Measurements from ENCODE around the gene IRF8.
"Not testable (repeated sequence)": the region's sequence is repeated elsewhere in the genome, so short reads cannot be mapped to it uniquely, and the experiment has no call there.

IRF8 gene

DNA sequence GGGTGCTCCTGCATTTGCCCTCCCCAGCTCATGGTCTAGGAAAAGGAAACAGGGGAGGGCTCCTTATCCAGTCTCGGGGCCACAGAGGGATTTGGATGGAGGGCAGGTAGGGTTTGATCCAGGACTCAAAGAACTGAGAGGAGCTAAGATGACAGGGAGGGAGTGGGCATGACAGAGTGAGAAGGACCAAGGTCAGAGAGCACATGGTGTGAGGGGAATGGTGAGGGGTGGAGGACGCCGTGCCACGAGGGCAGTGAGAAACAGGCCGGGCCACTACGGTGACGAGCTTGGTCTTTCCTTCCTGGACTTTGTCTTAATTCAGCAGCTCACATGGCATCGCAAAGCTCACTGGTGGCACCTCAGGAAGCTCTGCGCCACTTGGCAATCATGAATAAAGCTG lies 35.2 kb downstream of the IRF8 start:
- DNase-seq (ENCODE audit: low spot score) = no peak

DNA sequence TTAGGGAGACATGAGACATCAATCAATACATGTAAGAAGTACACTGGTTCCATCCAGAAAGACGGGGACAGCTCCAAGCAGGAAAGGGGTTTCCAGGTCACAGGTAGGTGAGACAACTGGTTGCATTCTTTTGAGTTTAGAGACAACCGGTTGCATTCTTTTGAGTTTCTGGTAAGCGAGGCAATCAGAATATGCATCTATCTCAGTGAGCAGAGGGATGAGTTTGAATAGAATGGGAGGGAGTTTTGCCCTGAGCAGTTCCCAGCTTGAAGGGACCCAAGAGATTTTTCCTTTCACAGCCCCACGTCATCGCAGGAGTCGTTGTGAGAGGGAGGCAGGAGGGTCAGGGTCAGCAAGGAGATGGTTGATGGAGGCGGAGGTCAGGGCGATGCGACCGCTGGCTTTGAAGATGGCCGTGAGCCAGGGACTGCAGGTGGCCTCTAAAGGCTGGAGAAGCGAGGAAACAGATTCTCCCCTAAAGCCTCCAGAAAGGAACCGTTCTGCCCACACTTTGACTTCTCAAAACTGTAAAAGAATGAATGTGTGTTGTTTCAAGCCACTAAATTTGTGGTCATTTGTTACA lies 36.5 kb downstream of the IRF8 start:
- DNase-seq (ENCODE audit: low spot score) = no peak

DNA sequence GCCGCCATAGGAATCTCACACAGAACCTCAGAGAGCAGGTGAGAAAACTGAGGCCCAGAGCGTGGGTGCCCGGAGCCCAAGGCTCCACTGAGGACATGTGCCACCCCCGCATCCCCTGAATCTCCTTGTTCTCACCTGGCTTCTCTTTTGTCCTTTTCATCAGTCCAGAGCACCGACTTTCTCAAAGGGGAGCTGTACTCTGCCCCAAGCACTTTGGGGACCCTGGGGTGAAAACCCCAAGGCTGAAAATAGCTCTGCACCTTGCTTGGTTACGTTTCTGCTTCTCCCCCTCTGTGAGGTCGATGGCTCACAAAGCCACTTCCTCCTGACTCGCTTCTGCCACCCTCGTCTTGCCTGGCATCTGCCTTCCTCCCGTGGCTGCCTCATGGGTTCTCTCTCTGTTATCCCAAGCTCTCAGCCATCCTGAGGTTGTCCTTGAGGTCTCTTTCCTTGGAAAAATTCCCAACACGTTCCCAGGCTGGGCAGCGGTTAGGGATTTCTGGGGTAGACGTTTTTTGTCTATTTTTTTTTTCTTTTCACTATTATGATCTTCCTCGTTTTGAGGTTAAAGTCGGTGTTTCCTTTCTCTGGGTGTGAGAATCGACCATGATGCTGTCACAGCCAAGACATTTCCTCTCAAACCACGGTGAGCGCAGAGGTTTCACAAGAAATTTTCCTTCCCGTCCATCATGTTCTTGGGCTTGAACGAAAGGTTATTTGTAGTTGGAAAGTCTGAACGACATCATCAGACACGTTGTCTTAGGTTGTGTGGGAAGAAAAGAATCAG lies 37.2 kb downstream of the IRF8 start:
- DNase-seq (ENCODE audit: low spot score) = no peak

DNA sequence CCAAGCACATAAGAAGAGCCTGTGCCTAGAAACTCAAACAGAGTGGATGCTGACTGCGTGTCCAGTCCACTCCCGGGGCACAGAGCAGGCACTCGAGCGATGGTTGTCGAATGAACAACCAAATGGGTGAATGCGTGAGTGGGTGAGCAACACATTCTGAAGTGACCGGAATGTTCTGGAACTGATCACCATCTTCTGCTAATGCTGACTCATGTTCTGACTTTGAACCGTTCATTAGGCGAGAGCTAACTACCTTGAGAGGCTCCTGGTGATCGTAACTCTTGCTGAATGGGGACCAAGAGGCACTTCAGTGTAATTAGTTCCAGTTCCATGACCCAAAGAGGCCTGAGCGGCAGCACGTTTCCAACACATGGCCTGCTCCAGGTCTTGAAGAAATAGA lies 37.9 kb downstream of the IRF8 start:
- DNase-seq (ENCODE audit: low spot score) = no peak

DNA sequence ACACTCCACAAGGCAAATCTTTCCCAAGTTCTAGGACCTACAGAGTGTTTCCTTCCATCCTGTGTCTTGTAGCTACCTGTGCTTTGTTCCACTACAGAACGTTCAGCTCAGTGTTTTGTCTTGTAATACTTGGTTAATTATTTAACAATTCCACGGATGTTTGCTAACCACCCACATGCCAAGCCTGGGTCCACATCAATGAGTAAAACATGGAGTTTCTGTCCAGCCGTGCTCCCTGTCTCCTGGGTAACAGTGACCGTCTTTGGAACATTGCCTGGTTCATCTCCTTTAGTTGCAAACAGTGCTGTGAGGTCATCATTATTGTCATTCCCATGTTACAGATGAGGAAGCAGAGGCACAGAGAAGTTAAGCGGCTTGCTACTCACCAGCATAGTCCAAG lies 41.3 kb downstream of the IRF8 start:
- DNase-seq (ENCODE audit: low spot score) = no peak

DNA sequence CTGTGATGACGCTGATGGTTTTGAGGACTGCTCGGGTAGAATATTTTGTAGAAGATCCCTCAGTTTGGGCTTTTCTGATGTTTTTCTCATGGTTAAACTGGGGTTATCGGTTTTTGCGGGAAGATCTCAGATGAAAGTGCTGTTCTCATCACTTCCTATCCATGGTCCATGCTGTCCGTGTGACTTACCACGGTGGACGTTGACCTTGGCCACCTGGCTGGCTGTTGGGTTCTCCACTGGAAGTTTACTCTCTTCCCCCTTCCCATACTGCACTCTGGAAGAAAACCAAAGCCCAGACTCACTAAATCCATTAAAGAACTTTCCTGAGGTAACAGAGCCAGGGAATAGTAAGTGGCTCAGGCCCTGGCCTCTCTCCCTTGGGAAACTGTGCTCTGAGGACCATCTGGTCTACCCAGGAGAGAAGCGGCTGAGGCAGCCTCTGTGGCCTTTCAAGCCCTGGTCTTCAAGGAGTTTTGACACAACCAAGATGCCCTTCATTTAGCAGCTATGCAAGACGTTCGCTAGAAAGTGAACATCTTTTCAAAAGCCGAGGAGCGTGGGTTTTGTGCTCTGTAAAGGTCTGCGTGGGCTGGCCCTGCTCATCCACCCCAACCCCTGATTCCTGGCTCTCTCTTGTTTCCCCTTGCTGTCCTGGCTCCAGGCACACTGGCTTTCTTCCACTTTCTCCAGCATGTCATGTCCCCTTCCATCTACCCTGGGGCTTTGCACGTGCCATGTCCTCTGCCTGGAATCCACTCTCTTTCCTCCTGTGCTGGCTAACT lies 43.1 kb downstream of the IRF8 start:
- DNase-seq (ENCODE audit: low spot score) = no peak

DNA sequence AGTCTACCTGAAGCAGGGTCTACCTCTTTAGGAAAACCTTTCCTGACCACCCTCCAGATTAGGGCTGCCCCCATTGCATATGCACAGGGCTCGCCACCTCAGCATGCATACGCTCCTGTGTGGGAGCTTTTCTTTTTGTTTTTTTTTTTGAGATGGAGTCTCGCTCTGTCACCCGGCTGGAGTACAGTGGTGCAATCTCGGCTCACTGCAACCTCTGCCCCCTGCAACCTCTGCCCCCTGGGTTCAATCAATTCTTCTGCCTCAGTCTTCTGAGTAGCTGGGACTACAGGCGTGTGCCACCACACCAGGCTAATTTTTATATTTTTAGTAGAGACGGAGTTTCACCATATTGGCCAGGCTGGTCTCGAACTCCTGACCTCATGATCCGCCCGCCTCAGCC lies 43.7 kb downstream of the IRF8 start:
- DNase-seq (ENCODE audit: low spot score) = not testable (repeated sequence)

DNA sequence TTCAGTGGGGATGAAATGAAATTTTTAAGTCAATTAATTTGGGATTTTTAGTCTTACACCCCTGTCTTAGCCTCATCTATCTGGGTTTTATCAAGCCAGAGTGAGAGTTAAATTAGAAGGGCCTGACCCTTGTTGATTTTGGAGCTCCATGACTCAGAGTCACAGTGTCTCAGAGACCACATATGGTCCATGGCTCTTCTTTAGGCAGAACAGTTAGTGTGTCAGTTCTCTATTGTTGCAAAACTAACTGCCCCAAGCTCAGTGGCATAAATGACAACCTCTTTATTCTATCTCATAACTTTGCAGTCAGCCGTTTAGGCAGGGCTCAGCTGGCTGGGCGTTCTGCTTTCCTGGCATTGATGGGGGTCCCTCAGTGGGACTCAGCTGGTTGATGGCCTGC lies 44.7 kb downstream of the IRF8 start:
- DNase-seq (ENCODE audit: low spot score) = no peak

DNA sequence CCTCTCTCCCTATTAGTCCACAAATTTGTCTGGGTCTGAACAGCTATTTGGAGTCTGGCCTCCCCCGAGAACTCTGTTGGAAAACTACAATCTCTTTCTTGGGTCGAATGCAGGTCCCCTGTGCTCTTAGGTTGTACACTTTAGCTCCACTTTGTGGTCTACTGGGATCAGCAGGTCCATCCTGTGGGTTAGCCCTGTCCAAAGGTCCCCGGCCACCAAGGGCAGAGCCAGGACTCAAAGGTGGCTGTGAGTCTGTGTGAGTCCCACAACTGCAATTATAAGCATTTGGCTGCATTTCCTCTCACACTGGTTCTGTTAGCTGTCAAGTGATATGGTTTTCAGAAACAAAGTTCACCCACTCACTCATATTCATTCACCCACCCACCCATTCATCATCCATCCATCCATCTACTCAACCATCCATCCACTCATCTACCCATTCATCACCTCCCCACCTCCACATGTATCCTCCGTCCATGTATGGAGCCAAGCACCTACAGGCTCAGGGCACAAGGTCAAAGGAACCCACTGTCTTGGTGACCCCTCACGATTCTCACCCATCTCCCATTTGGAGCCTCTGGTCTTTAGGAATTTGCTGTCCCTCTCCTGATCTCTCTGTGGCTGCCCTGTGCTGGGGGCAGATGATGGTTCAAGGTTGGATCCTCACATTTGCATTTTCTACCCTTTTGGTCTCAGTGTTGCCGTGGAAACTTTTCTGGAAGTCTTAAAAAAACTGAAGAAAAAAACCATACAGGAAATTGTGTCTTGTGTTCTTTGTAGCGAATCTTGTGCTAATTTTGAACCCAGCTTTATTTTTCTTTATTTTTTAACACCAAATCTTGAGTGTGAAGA lies 45.8 kb downstream of the IRF8 start:
- no peak for DNase-seq (ENCODE audit: low spot score)

DNA sequence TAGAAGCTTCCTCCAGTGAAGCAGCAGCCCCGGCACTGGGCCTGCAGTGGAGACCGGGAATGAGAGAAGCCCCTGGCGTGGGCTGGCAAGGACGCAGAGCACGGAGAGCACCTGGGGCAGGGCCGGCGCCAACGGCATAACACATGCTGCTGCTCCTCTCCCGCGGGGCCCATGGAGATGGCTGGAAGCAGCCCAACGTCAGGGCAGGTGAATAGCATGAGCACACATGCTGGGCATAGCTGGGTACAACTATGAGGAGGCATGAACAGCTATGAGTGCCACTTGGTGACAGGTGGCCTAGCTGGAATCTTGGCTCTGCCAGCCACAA lies 46.4 kb downstream of the IRF8 start:
- no peak for DNase-seq (ENCODE audit: low spot score)

DNA sequence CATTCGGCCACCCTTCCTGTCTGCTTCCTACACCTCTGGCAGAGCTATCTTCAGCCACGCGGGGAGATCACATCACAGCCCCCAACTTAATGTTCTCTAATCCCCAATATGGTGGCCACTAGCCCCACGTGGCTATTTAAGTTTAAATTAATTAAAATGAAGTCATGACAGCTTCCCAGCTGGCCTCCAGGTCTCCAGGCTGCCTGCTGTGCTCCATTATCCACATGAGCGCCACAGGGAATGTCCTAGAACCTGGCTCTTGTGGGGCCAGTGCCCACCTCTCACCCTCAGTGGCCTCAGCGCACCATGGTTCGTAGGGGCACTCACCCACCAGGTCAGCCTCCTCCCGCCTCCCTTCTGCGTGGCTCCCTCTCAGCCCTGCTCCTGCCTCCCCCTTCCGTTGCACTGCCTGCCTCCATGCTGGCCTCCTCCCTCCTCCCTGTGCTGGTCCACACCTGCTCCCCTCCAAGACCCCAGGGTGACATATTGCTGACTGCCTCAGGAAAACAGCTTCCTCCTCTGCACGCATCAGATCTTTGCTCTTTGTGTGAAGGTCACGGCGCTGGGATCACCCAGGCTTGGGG lies 47.7 kb downstream of the IRF8 start:
- DNase-seq (ENCODE audit: low spot score) = no peak

DNA sequence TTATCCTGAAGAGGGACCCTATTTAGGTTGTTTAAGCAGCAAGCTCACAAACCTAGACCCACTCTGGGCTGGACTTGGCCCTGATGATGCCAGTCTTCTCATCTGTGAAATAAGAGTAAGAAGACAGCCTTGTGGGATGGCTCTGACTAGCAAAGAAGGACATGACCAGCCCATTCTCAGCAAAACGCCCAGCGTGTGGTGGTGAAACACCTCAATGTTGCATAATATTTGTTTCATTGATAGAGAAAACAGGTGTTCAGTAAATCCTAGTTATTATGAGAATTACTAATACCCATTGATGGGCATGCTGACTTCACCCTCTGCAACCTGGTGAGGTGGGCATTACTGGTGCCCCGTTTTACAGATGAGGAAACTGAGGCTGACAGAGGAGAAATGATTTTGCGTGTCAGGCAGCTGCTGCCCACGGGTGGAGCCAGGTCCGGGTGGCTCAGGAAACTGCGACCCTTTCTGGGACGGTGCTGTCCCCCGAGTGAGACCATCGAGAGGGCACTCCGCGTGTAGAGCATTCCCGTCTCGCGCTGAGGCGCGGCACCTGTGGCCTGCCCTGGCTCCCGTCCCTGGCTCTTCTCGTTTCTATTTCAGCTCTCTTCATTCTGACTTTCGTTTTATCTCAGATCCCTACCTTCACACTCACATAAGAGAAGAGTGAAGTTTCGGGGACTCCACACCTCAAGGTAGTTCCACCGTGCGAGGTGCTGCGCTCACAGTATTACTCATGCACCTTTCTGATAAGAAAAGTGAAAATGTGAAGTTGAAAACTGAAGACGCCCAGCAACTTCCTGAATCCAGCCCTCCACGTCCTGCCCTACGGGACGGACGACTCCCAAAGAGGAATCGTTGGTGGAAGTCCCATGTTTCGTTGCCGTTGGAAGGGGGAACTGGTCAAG lies 48.5 kb downstream of the IRF8 start:
- no peak for DNase-seq (ENCODE audit: low spot score)

DNA sequence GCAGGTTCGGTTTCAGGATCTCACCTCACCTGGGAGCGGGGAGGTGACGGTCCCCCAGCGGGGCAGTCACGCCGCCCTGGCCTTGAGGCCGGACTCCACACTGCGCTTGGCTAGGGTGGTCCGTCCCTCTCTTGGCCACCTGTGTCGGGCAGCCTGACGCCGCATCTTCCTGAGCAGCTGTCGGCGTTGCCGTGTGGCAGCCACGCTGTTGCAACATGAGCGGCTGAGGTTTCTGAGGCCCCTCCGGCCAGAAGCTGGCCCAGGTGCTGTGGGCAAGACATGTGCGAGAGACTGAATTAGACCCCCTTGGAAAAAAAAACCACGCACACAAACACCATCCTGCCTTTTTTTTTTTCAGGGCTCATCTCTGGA lies 49.2 kb downstream of the IRF8 start:
- no peak for DNase-seq (ENCODE audit: low spot score)

DNA sequence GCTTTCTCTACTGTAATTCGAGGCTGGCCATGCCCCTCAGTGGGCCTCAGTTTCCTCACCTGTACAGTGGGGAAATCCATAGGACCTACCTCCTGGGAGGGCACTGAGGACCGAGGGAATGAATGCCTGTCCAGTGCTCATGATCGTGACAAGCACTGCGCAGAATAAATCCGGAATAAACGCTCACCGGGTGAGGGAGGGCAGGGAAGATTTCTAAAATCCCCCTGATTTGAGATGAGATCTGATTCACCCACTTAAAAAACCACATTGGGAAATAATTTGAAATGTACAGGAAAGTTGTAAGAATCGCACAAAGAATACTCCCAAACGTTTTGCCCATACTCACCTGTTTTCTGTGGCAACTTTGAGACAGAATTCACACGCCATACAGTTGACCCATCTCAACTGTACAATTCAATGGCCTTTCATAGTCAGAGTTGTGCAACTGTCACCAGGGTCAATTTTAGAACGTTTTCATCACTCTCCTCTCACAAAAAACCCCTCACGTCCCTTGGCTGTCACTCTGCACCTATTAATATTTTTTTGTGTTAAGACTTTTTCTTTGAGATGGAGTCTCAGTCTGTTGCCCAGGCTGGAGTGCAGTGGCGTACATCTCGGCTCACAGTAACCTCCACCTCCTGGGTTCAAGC lies 49.8 kb downstream of the IRF8 start:
- no peak for DNase-seq (ENCODE audit: low spot score)

DNA sequence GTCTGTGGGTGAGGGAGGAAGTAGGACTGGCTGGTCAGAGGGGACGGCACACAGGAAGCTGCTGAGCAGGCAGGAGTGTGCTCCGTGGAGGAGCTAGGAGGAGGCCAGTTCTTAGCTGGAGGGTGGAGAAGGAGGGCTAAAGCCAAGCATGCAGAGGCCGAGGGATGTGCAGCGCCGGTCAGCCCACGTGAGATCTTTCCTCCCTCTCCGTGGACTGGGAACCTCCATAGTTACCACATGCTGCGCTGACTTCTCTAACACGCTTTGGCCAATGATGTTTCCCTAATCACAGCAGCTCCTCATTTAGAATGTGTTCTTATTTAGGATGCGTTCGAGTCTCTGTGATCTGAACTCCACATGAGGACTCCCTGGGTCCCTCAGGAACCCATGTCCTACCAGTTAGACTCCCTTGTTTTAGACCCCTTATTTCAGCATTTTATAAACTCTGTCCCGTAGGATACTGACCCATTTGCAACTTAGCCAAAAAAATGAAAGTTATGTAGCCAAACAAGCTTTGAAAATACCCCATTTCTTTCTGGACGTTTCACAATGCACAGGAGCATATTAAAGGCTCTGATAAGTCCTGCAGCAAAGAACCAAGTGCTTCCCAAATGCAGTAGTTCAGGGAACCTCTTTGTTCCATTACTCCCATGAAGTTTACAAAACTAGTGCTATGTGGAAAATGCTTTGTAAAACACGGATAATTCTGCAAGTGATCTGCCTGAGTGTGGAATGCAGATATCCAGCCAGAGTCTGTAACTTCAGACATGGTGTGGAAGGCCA lies 51.4 kb downstream of the IRF8 start:
- DNase-seq (ENCODE audit: low spot score) = no peak

DNA sequence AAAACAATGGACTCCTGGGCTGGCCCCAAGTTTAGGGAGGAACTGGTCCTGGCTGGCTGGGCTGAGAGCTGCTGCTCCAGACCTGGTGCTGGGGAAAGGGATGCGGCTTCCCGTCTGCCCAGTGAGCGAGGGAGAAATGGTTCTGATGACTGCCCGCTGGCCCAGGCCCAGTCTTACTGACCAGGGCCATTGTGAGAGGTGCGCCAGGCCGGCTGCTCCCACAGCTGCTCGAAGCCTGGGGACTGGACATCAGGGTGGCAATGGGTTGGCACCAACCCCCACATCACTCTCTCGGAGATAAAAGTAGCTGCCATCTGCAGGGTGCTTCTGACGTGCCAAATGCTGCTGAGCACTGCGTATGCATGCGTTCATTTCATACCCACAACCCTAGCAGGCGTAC lies 53.2 kb downstream of the IRF8 start:
- no peak for DNase-seq (ENCODE audit: low spot score)

DNA sequence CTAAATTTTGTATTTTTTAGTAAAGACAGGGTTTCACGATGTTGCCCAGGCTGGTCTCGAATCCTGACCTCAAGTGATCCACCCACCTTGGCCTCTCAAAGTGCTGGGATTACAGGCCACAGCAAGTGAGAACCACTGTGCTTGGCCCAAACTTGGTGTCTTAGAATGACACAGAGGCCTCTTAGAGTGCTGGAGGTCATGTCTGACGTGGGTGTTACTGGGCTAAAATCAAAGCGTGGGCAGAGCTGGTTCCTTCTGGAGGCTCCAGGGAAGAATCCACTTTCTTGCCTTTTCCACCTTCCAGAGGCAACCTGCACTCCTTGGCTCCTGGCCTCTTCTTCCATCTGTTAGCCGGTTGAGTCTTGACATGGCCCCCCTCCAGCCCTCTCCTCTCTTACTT lies 53.8 kb downstream of the IRF8 start:
- no peak for DNase-seq (ENCODE audit: low spot score)

DNA sequence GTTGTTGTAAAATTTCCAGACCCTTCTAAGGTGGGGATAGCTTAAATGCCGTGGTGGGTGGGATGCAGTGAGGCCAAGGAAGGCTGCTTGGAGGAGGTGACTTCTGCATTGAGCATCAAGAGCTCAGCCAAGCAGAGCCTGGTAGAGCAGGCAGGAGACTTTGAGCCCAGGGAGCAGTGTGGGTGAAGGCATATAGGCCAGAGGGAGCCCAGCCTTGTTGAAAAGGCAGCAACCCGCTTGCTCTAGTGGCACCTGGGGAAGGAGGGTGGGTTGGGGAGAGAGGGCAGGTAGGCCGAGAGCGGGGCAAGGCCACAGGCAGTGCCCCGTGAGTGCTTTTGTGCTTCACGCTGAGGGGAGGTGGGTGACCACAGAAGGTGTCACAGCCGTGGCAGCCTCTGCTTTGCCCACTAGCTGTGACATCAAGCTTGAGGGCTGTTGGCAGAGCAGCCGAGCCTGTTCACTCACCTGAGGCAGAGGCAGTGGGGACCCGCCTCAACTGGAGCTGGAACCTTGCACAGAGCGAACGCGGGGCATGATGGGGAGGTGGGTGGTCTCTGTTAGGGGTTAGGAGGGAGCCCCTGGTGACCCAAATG lies 56.1 kb downstream of the IRF8 start:
- no peak for DNase-seq (ENCODE audit: low spot score)

DNA sequence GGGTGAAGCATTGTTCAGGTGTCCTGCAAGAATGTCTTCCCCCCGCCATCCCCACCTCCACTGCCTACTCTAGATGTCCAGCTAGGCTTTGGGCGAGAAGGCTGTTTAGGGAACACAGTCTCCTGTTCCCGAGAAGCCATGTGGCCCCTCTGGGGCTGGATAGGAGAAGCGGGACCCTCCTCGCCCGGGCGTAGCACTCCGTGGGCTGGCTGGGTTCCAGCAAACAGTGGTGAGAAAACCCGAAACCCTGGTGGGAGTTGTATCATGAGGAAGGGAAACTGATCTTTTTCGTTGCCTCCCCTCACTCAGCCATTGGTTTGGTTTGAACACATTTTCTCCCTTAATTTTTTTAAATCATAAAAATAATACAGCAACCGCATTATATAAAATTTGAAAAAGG lies 56.6 kb downstream of the IRF8 start:
- DNase-seq (ENCODE audit: low spot score) = no peak

All from SK-N-DZ (cell line).